ENCODE results near the gene ZBTB17.
"Not testable (repeated sequence)": the region's sequence is repeated elsewhere in the genome, so short reads cannot be mapped to it uniquely, and the experiment has no call there.

Gene ZBTB17

DNA sequence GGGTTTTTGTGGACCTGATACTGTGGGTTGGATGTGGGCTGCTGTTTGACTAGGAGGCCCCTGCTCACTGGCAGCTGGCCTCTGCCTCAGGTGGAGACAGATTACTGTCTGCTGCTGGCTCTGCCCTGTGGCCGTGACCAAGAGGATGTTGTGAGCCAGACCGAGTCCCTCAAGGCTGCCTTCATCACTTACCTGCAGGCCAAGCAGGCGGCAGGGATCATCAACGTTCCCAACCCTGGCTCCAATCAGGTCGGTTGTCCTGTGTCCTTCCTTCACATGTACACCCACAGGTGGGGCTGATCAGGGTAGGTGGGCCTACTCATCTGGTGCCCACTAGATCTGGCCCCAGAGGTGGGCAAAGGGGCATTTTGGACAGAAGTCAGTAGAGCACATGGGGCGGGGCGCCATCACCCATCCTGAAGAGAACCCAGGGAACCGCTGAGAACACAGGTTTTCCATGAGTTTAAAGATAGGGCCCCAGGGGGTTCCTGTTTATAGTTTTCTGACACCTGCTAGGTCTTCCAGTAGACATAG is 37.2 kb downstream of the ZBTB17 start:
- in situ Hi-C loops (cut with HindIII; ENCODE audit: low sequenced_read_pairs) = no loop called here

DNA sequence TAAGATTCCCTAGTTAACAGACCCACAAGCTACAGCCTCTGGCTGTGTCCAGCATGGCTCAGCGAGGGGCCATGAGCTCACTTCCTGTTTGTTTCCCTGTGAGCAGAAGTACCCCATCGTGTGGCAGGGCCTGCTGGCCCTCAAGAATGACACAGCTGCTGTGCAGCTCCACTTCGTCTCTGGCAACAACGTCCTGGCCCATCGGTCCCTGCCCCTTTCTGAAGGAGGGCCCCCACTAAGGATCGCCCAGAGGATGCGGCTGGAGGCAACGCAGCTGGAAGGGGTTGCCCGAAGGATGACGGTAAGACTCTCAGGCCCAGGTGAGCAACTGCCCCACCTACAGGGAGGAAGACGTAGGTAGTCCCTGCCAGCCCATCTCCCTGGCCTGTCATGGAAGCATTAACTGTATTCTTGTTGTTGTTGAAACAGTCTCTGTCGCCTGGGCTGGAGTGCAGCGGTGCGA is 38.2 kb downstream of the ZBTB17 start:
- in situ Hi-C loops (cut with HindIII; ENCODE audit: low sequenced_read_pairs) = no loop called here

DNA sequence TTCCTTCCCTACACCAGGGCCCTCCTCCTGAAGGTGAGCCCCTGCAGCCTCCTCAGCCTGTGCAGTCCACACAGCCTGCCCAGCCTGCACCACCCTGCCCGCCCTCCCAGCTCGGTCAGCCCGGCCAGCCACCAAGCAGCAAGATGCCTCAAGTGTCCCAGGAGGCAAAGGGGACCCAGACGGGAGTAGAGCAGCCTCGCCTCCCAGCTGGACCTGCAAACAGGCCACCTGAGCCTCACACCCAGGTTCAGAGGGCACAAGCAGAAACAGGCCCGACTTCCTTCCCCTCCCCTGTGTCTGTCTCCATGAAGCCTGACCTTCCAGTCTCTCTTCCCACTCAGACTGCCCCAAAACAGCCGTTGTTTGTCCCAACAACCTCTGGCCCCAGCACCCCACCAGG is 38.8 kb downstream of the ZBTB17 start:
- in situ Hi-C loops (cut with HindIII; ENCODE audit: low sequenced_read_pairs) = no loop called here

GRCh38 chr1:15936025-15936424 is 39.9 kb downstream of the ZBTB17 start:
- in situ Hi-C loops (cut with HindIII; ENCODE audit: low sequenced_read_pairs) = no loop called here

DNA sequence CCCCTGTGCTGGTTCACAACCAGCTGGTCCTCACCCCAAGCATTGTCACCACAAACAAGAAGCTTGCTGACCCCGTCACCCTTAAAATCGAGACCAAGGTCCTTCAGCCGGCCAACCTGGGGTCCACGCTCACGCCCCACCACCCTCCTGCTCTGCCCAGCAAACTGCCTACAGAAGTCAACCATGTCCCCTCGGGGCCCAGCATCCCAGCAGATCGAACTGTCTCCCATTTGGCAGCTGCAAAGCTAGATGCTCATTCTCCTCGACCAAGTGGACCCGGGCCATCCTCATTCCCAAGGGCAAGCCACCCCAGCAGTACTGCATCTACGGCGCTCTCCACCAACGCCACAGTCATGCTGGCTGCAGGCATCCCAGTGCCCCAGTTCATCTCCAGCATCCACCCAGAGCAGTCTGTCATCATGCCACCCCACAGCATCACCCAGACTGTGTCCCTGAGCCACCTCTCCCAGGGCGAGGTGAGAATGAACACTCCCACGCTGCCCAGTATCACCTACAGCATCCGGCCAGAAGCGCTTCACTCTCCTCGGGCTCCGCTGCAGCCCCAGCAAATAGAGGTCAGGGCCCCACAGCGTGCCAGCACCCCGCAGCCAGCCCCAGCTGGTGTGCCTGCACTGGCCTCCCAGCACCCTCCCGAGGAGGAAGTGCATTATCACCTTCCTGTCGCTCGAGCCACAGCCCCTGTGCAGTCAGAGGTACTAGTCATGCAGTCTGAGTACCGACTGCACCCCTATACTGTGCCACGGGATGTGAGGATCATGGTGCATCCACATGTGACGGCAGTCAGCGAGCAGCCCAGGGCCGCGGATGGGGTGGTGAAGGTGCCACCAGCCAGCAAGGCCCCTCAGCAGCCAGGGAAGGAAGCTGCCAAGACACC is 40.6 kb downstream of the ZBTB17 start:
- in situ Hi-C loops (cut with HindIII; ENCODE audit: low sequenced_read_pairs) = no loop called here

GRCh38 chr1:15934211-15935055 is 41.5 kb downstream of the ZBTB17 start:
- in situ Hi-C loops (cut with HindIII; ENCODE audit: low sequenced_read_pairs) = no loop called here

GRCh38 chr1:15933684-15934083 is 42.2 kb downstream of the ZBTB17 start:
- in situ Hi-C loops (cut with HindIII; ENCODE audit: low sequenced_read_pairs) = no loop called here

GRCh38 chr1:15932612-15933011 is 43.3 kb downstream of the ZBTB17 start:
- in situ Hi-C loops (cut with HindIII; ENCODE audit: low sequenced_read_pairs) = no loop called here

- in situ Hi-C loops (cut with HindIII; ENCODE audit: low sequenced_read_pairs) = no loop called here
These were observed 44.0 kb downstream of the ZBTB17 start for GRCh38 chr1:15931884-15932283.

- in situ Hi-C loops (cut with HindIII; ENCODE audit: low sequenced_read_pairs) = no loop called here
These were observed 44.5 kb downstream of the ZBTB17 start for GRCh38 chr1:15931401-15931800.

GRCh38 chr1:15928971-15929965 is 46.6 kb downstream of the ZBTB17 start:
- in situ Hi-C loops (cut with HindIII; ENCODE audit: low sequenced_read_pairs) = no loop called here

GRCh38 chr1:15926448-15926847 is 49.5 kb downstream of the ZBTB17 start:
- in situ Hi-C loops (cut with HindIII; ENCODE audit: low sequenced_read_pairs) = not testable (repeated sequence)

DNA sequence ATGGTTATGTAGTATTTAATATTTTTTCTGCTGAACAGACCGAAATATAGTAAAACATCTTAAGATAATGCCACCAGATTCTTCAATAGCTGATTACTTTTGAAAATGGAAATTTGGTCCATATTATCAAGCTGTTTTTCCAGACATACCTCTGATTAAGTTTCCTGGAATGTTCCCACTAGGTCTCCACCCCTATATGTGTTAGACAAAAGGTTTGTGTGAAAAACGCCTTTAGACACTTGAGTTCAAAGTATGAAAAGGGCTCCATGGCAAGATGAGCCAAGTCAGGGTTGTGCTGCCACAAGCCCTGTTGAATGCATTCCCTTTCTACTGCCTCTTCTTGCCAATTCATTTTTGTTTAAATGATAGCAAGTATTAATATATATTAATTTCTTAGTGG is 52.7 kb downstream of the ZBTB17 start:
- in situ Hi-C loops (cut with HindIII; ENCODE audit: low sequenced_read_pairs) = no loop called here

- in situ Hi-C loops (cut with HindIII; ENCODE audit: low sequenced_read_pairs) = no loop called here
These were observed 56.8 kb downstream of the ZBTB17 start for GRCh38 chr1:15918962-15919715.

DNA sequence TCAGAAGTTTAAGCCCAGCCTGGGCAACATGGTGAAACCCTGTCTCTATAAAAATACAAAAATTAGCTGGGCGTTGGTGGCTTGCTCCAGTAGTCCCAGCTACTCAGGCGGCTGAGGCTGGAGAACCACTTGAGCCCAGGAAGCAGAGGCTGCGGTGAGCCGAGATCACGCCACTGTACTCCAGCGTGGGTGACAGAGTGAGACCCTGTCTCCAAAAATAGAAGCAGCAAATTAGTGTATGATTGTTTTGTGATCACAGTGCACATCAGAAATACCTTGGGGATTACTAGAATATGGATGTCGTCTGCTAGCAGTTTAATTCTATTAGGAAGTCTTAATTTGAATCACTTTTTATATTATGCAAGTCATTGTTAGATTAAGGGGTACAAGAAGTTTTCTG is 59.0 kb downstream of the ZBTB17 start:
- in situ Hi-C loops (cut with HindIII; ENCODE audit: low sequenced_read_pairs) = no loop called here

DNA sequence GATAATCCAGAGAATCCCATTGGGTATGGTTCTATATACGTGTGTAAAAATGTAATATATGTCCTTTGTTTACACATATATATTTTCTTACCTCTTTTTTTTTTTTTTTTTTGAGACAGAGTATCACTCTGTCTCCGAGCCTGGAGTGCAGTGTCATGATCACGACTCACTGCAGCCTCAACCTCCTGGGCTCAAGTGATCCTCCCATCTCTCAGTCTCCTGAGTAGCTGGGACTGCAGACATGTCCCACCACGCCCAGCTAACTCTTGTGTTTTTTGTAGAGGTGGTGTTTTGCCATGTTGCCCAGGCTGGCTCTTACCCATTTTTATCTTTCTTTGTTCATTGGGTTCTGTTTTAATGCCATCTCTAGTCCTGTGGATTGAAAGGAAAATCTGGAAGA is 59.5 kb downstream of the ZBTB17 start:
- in situ Hi-C loops (cut with HindIII; ENCODE audit: low sequenced_read_pairs) = no loop called here

- in situ Hi-C loops (cut with HindIII; ENCODE audit: low sequenced_read_pairs) = no loop called here
These were observed 59.9 kb downstream of the ZBTB17 start for GRCh38 chr1:15915991-15916390.

- in situ Hi-C loops (cut with HindIII; ENCODE audit: low sequenced_read_pairs) = not testable (repeated sequence)
These were observed 62.3 kb downstream of the ZBTB17 start for GRCh38 chr1:15913607-15914006.

DNA sequence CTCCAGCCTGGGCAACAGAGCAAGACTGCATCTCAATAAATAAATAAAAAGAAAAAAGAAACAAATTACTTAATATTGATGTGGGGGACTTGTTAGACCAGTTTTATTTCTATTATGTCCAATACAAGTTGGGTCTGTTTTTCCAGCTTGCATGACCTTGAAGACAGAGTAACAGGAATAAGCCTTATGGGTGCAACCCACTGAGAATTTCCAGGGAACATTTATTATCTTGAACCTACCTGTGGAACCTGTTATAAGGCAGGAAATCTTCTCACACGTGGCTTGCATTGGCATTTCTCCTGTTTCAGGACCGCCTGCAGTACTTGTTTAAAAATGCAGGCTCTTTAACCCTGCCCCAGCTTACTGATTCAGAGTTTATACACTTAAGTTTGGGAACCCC is 64.0 kb downstream of the ZBTB17 start:
- in situ Hi-C loops (cut with HindIII; ENCODE audit: low sequenced_read_pairs) = no loop called here

DNA sequence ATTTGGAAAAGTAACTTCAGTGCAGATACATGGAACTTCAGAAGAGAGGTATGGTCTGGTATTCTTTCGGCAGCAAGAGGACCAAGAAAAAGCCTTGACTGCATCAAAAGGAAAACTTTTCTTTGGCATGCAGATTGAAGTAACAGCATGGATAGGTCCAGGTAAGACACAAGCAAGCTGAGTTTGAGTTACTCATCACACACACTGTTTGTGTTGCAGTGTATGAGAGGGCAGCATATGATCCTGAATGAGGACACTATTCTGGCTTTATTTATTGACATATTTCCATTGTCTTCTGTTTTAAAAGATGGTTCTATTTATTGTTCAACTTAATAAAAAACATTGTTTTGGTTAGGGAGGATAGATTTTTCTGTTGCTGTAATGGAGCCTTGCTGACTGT is 64.8 kb downstream of the ZBTB17 start:
- in situ Hi-C loops (cut with HindIII; ENCODE audit: low sequenced_read_pairs) = no loop called here

Measured in endothelial cell of hepatic sinusoid (primary cell).